A673 (cell line): ENCODE measurements around the gene NTMT2. TPM values are rescaled to one million over a fixed set of nuclear protein-coding genes. Genes with fewer than 3 reads are reported as not detected.

Experiments used
- BruUV-seq: library from RNA; stranded (reverse); fragments of 400-500 nt; replicated peaks from 2 replicates; lab custom pipeline; 2021; lab: Mats Ljungman, UMichigan
- CTCF ChIA-PET: fragments of 300-600 bp; sonication (Branson Sonifier 250); formaldehyde crosslinking; loops from one replicate; lab custom pipeline; 2022; ENCODE audit warnings: antibody characterized with exemption; lab: Charles Lee
- POLR2A ChIA-PET: fragments of 300-600 bp; sonication (Branson Sonifier 250); formaldehyde crosslinking; loops from one replicate; lab custom pipeline; 2022; ENCODE audit warnings: antibody characterized with exemption; ENCODE audit not compliant: low non-redundant PET; lab: Charles Lee
- DNase-seq: peaks from one replicate; pipeline ENCODE4 v3.0.0-alpha.2; 2015; ENCODE audit warnings: low spot score
- H3K27ac ChIP-seq: fragments of 200-600 bp; sonication (generic); 2 replicates; pipeline ENCODE4 v1.5.1; 2016; ENCODE audit warnings: mixed run types, low read depth, mild to moderate bottlenecking, mixed read lengths, antibody characterized with exemption, low read length; ENCODE audit not compliant: poor library complexity, severe bottlenecking
- H3K27me3 ChIP-seq: fragments of 200-600 bp; sonication (generic); replicated peaks from 2 replicates; pipeline ENCODE4 v1.6.1; 2017; ENCODE audit warnings: mixed run types, low read depth, mild to moderate bottlenecking, mixed read lengths, antibody characterized with exemption, low read length; ENCODE audit not compliant: insufficient read depth, poor library complexity
- H3K36me3 ChIP-seq: fragments of 200-600 bp; sonication (generic); 2 replicates; pipeline ENCODE4 v1.6.1; 2016; ENCODE audit warnings: mixed run types, mild to moderate bottlenecking, mixed read lengths, antibody characterized with exemption, low read length; ENCODE audit not compliant: insufficient read depth, poor library complexity, severe bottlenecking
- H3K4me1 ChIP-seq: fragments of 200-600 bp; sonication (generic); 2 replicates; pipeline ENCODE4 v1.6.1; 2017; ENCODE audit warnings: mixed run types, mild to moderate bottlenecking, mixed read lengths, antibody characterized with exemption, low read length; ENCODE audit not compliant: insufficient read depth, poor library complexity, severe bottlenecking
- H3K4me3 ChIP-seq: fragments of 200-600 bp; sonication (generic); 2 replicates; pipeline ENCODE4 v1.5.1; 2016; ENCODE audit warnings: low read depth, mixed run types, mild to moderate bottlenecking, mixed read lengths, low read length; ENCODE audit not compliant: poor library complexity, severe bottlenecking
- H3K9me3 ChIP-seq: fragments of 200-600 bp; sonication (generic); 2 replicates; pipeline ENCODE4 v1.6.1; 2016; ENCODE audit warnings: mixed run types, low read depth, mild to moderate bottlenecking, mixed read lengths, antibody characterized with exemption, low read length; ENCODE audit not compliant: poor library complexity, severe bottlenecking
- CTCF ChIP-seq: fragments of 300-800, 200-600 bp; sonication (generic); conservative IDR thresholded peaks from 2 replicates; pipeline ENCODE4 v1.5.1; 2017; ENCODE audit warnings: low read depth, mild to moderate bottlenecking, antibody characterized with exemption, low read length, moderate library complexity, mixed read lengths
- EZH2 ChIP-seq: fragments of 200-600 bp; sonication (generic); IDR thresholded peaks from 2 replicates; pipeline ENCODE4 v1.6.1; 2017; ENCODE audit warnings: borderline replicate concordance, low read depth, mild to moderate bottlenecking, mixed read lengths, antibody characterized with exemption, low read length; ENCODE audit not compliant: poor library complexity, severe bottlenecking
- intact Hi-C: fragments of 100-400 bp; cut with micrococcal nuclease; formaldehyde crosslinking; loops from one replicate; pipeline ENCODE4 v1.10.0; 2022; ENCODE audit not compliant: unreplicated experiment
- microRNA-seq: library from miRNA; unstranded; fragments of <30 nt; microRNA quantifications from one replicate; pipeline ENCODE4 v1.2.0, GENCODE V29; 2021
- total RNA-seq: library from RNA; stranded (reverse); gene quantifications from 2 replicates; pipeline ENCODE4 v1.2.3, GENCODE V29; 2021

The NTMT2 gene
- total RNA-seq, 1 experiment from 2014 or later = not detected

- ChIA-PET POLR2A (interaction anchor here (0.6 kb wide), 1 partner anchor 18 kb away, joined by 8 read pairs; no protein-coding TSS in a partner anchor), CTCF (no interaction called here)
- intact Hi-C loops = no loop called here
Measured at GRCh38 chr1:170215072-170215885, 69.5 kb downstream of the NTMT2 start.

GRCh38 chr1:170217517-170218256 lies 71.9 kb downstream of the NTMT2 start:
- intact Hi-C loops = no loop called here
- no peaks in the 10 kb centered on the region for H3K36me3 ChIP-seq
- H3K27me3 ChIP-seq = no peaks in the 10 kb centered on the region
- TF ChIP-seq EZH2 (no peak), CTCF (no peak)
- BruUV-seq = no TSS peak
- H3K4me3 ChIP-seq = no peak overlapping the region
- H3K27ac ChIP-seq = no peak overlapping the region
- ChIA-PET CTCF (no interaction called here), POLR2A (no interaction called here)
- H3K9me3 ChIP-seq = no peaks in the 10 kb centered on the region
- H3K4me1 ChIP-seq = no peaks in the 10 kb centered on the region
- no peak for DNase-seq

More at GRCh38 chr1:170215072-170215885, 69.5 kb downstream of the NTMT2 start:
- no peaks in the 10 kb centered on the region for H3K9me3 ChIP-seq
- H3K27ac ChIP-seq = no peak overlapping the region
- H3K36me3 ChIP-seq = no peaks in the 10 kb centered on the region
- H3K4me3 ChIP-seq = no peak overlapping the region
- no TSS peak for BruUV-seq
- H3K4me1 ChIP-seq = no peaks in the 10 kb centered on the region
- no peak for DNase-seq
- no peaks in the 10 kb centered on the region for H3K27me3 ChIP-seq
- TF ChIP-seq EZH2 = no peak
- TF ChIP-seq CTCF = no peak

- H3K27ac ChIP-seq = no peak overlapping the region
- intact Hi-C loops = no loop called here
- H3K36me3 ChIP-seq = no peaks in the 10 kb centered on the region
- BruUV-seq = no TSS peak
- no peaks in the 10 kb centered on the region for H3K27me3 ChIP-seq
- H3K9me3 ChIP-seq = no peaks in the 10 kb centered on the region
- DNase-seq = no peak
- TF ChIP-seq CTCF (no peak), EZH2 (no peak)
- no peaks in the 10 kb centered on the region for H3K4me1 ChIP-seq
- CTCF ChIA-PET = no interaction called here
- no peak overlapping the region for H3K4me3 ChIP-seq
- POLR2A ChIA-PET = no interaction called here
Measured at GRCh38 chr1:170218257-170218650, 72.5 kb downstream of the NTMT2 start.

Small RNA genes lying within 50 kb of the gene (microRNA-seq; reads per million reads assigned to microRNA genes)
- gene MIR3119-1 (not detected), gene MIR3119-2 (not detected)

Other genes starting within 250 kb of the NTMT2 start
- 12.7 and 17.3 TPM in 2 replicates for gene KIFAP3, start 71.3 kb upstream of the NTMT2 start, total RNA-seq